Astrocyte of the cerebellum (primary cell): ENCODE measurements around the gene SLC29A3.

ENCODE experiments used
- DNase-seq: peaks from one replicate; pipeline ENCODE4 v3.0.0-alpha.2; 2011; ENCODE audit warnings: low read depth
- H3K4me3 ChIP-seq: 2 replicates; pipeline ENCODE4 v1.5.1; 2011; ENCODE audit warnings: mild to moderate bottlenecking, low read depth, low read length, moderate library complexity
- CTCF ChIP-seq: IDR thresholded peaks from 2 replicates; pipeline ENCODE4 v1.5.1; 2012; ENCODE audit warnings: low read length, low read depth, moderate library complexity, mild to moderate bottlenecking; ENCODE audit errors: missing control alignments
- in situ Hi-C: cut with HindIII; loops from 2 replicates; pipeline ENCODE4 v1.10.0; 2017; ENCODE audit warnings: low sequenced_read_pairs

Gene SLC29A3

GRCh38 chr10:71363936-71364335 lies 44.9 kb downstream of the SLC29A3 start:
- in situ Hi-C loops: no loop called here
- H3K4me3 ChIP-seq: no peak overlapping the region
- no peak for DNase-seq
- no peak for TF ChIP-seq CTCF

GRCh38 chr10:71365366-71365765 lies 46.3 kb downstream of the SLC29A3 start:
- TF ChIP-seq CTCF: no peak
- H3K4me3 ChIP-seq: no peak overlapping the region
- DNase-seq: no peak
- in situ Hi-C loops: no loop called here

- no peak for DNase-seq
- no peak overlapping the region for H3K4me3 ChIP-seq
- in situ Hi-C loops: no loop called here
Observed at GRCh38 chr10:71366690-71367089, 47.6 kb downstream of the SLC29A3 start.

GRCh38 chr10:71367271-71367670 lies 48.2 kb downstream of the SLC29A3 start:
- no peak for DNase-seq
- TF ChIP-seq CTCF: no peak
- no peak overlapping the region for H3K4me3 ChIP-seq
- in situ Hi-C loops: no loop called here

More at GRCh38 chr10:71366690-71367089, 47.6 kb downstream of the SLC29A3 start:
- no peak for TF ChIP-seq CTCF

GRCh38 chr10:71368176-71368575 lies 49.1 kb downstream of the SLC29A3 start:
- TF ChIP-seq CTCF: no peak
- in situ Hi-C loops: no loop called here
- no peak for DNase-seq
- H3K4me3 ChIP-seq: no peak overlapping the region

GRCh38 chr10:71368643-71369042 lies 49.6 kb downstream of the SLC29A3 start:
- no peak for DNase-seq
- in situ Hi-C loops: no loop called here
- TF ChIP-seq CTCF: peak; percentile 20
- no peak overlapping the region for H3K4me3 ChIP-seq

GRCh38 chr10:71369602-71370001 lies 50.5 kb downstream of the SLC29A3 start:
- in situ Hi-C loops: no loop called here

More at GRCh38 chr10:71369602-71370001, 50.5 kb downstream of the SLC29A3 start:
- no peak for TF ChIP-seq CTCF
- DNase-seq: no peak
- no peak overlapping the region for H3K4me3 ChIP-seq
